ENCODE data around the gene ATP11B.

ATP11B gene

DNA sequence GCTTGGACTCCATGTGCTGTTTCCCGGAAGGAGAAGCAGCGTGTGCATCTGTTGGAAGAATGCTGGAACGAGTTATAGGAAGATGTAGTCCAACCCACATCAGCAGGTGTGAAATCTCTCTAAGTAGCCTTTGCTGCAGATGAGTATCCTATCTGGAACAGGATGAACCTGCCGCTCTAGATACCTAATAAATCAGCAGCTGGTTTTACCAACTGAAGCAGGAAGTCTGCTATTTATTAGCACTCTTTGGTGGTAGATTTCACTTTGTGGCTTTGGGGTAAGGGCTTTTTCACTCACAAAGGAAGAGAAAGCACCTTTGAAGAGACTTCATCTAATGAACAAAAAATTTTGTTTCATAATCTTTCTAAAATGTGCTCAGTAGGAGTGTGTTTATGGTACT is 120.6 kb downstream of the ATP11B start:
- H3K27me3 ChIP-seq (ENCODE audit: low read length) = no peaks in the 10 kb centered on the region
- H3K9ac ChIP-seq (ENCODE audit: low read length) = no peak overlapping the region
- H3K9me3 ChIP-seq (ENCODE audit: insufficient read depth, low read length) = no peaks in the 10 kb centered on the region
- H3F3A ChIP-seq (ENCODE audit: insufficient read depth) = peaks cover 15% of the 10 kb centered on the region
- H3K4me2 ChIP-seq (ENCODE audit: low read depth, low read length, poor library complexity, severe bottlenecking) = peak overlapping the region; percentile 21
- no peak overlapping the region for H2AFZ ChIP-seq (ENCODE audit: low read depth, low read length, severe bottlenecking)
- peaks cover 17% of the 10 kb centered on the region; the same call in 1 of the 2 replicates for H3K36me3 ChIP-seq (ENCODE audit: low read length)
- H3K4me3 ChIP-seq (ENCODE audit: insufficient read depth, low read length, poor library complexity, severe bottlenecking) = no peak overlapping the region
- H3K27ac ChIP-seq (ENCODE audit: low read depth, low read length) = peak overlapping the region; percentile 52; the same call in 1 of the 2 replicates
- TF ChIP-seq, protein P1, sequence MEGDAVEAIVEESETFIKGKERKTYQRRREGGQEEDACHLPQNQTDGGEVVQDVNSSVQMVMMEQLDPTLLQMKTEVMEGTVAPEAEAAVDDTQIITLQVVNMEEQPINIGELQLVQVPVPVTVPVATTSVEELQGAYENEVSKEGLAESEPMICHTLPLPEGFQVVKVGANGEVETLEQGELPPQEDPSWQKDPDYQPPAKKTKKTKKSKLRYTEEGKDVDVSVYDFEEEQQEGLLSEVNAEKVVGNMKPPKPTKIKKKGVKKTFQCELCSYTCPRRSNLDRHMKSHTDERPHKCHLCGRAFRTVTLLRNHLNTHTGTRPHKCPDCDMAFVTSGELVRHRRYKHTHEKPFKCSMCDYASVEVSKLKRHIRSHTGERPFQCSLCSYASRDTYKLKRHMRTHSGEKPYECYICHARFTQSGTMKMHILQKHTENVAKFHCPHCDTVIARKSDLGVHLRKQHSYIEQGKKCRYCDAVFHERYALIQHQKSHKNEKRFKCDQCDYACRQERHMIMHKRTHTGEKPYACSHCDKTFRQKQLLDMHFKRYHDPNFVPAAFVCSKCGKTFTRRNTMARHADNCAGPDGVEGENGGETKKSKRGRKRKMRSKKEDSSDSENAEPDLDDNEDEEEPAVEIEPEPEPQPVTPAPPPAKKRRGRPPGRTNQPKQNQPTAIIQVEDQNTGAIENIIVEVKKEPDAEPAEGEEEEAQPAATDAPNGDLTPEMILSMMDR (IDR thresholded peaks at IDR 0.05; ENCODE audit: insufficient read depth, low read length, poor library complexity, severe bottlenecking) = no peak
- no peak for TF ChIP-seq EZH2phosphoT487 (conservative IDR thresholded peaks at IDR 0.05; ENCODE audit: low read length)
- H3K9me2 ChIP-seq (replicated peaks; ENCODE audit: insufficient read depth, low read length) = no peaks in the 10 kb centered on the region
- H4K20me1 ChIP-seq (ENCODE audit: low read depth, low read length) = no peaks in the 10 kb centered on the region
- no peaks in the 10 kb centered on the region for H3K79me2 ChIP-seq (ENCODE audit: insufficient read depth, low read length)

DNA sequence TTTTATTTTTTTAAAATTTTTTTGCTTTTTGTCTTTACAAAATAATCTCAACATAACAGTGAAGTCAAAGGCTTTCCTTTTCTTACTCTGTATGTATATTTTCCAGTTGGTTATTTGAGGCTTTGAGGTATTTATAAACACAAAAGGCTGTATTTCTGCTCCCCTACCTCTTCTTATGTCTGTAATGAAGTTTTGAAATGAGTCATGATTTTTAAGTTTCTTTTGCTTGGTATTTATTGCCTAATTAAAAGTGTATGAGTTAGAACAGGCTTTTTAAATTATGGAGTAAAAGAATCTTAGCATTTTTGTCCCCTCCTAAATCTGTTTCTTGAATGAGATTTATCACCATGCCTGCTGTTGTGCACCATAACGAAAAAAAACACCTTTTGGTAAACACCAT is 121.0 kb downstream of the ATP11B start:
- Histone ChIP-seq H3F3A (ENCODE audit: insufficient read depth) (peaks cover 12% of the 10 kb centered on the region; the same call in 1 of the 2 replicates), H2AFZ (ENCODE audit: low read depth, low read length, severe bottlenecking) (no peak overlapping the region), H3K9ac (ENCODE audit: low read length) (no peak overlapping the region), H3K27ac (ENCODE audit: low read depth, low read length) (peak overlapping the region; percentile 52), H3K27me3 (ENCODE audit: low read length) (no peaks in the 10 kb centered on the region), H3K9me3 (ENCODE audit: insufficient read depth, low read length) (no peaks in the 10 kb centered on the region), H3K36me3 (ENCODE audit: low read length) (peaks cover 17% of the 10 kb centered on the region; the same call in 1 of the 2 replicates), H4K20me1 (ENCODE audit: low read depth, low read length) (no peaks in the 10 kb centered on the region), H3K79me2 (ENCODE audit: insufficient read depth, low read length) (no peaks in the 10 kb centered on the region), H3K4me3 (ENCODE audit: insufficient read depth, low read length, poor library complexity, severe bottlenecking) (no peak overlapping the region), H3K9me2 (replicated peaks; ENCODE audit: insufficient read depth, low read length) (no peaks in the 10 kb centered on the region), H3K4me2 (ENCODE audit: low read depth, low read length, poor library complexity, severe bottlenecking) (peak overlapping the region; percentile 21)
- TF ChIP-seq, protein P1 (IDR thresholded peaks at IDR 0.05; ENCODE audit: insufficient read depth, low read length, poor library complexity, severe bottlenecking) = no peak
- TF ChIP-seq EZH2phosphoT487 (conservative IDR thresholded peaks at IDR 0.05; ENCODE audit: low read length) = no peak

DNA sequence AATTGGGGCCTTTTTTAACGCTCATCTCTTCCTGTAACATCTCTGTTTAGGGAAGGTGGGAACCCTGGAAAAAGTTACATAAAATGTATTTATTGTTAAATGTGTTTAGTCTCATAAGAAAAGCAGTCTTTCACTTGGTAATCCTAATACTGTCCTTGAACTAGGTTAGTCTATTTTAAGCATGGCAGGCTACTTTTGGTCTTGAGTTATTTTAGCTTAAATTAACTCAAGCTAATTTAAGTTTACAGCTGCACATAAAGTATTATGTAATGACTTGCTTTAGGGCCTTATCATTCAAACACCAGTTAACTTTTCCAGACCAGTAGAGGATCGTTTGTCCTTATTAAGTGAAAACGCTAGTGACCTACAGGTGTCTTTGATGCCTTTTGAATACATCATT is 123.8 kb downstream of the ATP11B start:
- no peak overlapping the region for H3K4me3 ChIP-seq (ENCODE audit: insufficient read depth, low read length, poor library complexity, severe bottlenecking)
- H3K9me3 ChIP-seq (ENCODE audit: insufficient read depth, low read length) = no peaks in the 10 kb centered on the region
- no peak overlapping the region for H3K4me2 ChIP-seq (ENCODE audit: low read depth, low read length, poor library complexity, severe bottlenecking)
- H3K27me3 ChIP-seq (ENCODE audit: low read length) = no peaks in the 10 kb centered on the region
- peaks cover 17% of the 10 kb centered on the region; the same call in 1 of the 2 replicates for H3K36me3 ChIP-seq (ENCODE audit: low read length)
- peaks cover 12% of the 10 kb centered on the region; the same call in 1 of the 2 replicates for H3F3A ChIP-seq (ENCODE audit: insufficient read depth)
- H3K27ac ChIP-seq (ENCODE audit: low read depth, low read length) = no peak overlapping the region
- no peaks in the 10 kb centered on the region for H3K9me2 ChIP-seq (replicated peaks; ENCODE audit: insufficient read depth, low read length)
- TF ChIP-seq, protein P1 (IDR thresholded peaks at IDR 0.05; ENCODE audit: insufficient read depth, low read length, poor library complexity, severe bottlenecking) = no peak
- TF ChIP-seq EZH2phosphoT487 (conservative IDR thresholded peaks at IDR 0.05; ENCODE audit: low read length) = no peak
- no peaks in the 10 kb centered on the region for H4K20me1 ChIP-seq (ENCODE audit: low read depth, low read length)
- no peak overlapping the region for H3K9ac ChIP-seq (ENCODE audit: low read length)
- H2AFZ ChIP-seq (ENCODE audit: low read depth, low read length, severe bottlenecking) = no peak overlapping the region
- no peaks in the 10 kb centered on the region for H3K79me2 ChIP-seq (ENCODE audit: insufficient read depth, low read length)
